BJ (cell line): ENCODE data around the gene SERPINA7. TPM values are rescaled to one million over a fixed set of nuclear protein-coding genes. Genes with fewer than 3 reads are reported as not detected.
"Not testable (repeated sequence)": the region's sequence is repeated elsewhere in the genome, so short reads cannot be mapped to it uniquely, and the experiment has no call there.

Experiments used
- CTCF ChIA-PET: fragments of 350-600 bp; formaldehyde crosslinking; extraction: SDS; loops from one replicate; lab custom pipeline; 2021; ENCODE audit warnings: antibody characterized with exemption, inconsistent platforms; lab: Yijun Ruan, JAX
- POLR2A ChIA-PET: fragments of 300-600 bp; sonication (Branson Sonifier 250); formaldehyde crosslinking; extraction: SDS; loops from one replicate; lab custom pipeline; 2021; ENCODE audit warnings: antibody characterized with exemption; lab: Charles Lee
- DNase-seq: peaks from one replicate; pipeline ENCODE4 v3.0.0-alpha.2; 2011; ENCODE audit warnings: low read depth
- H3K27me3 ChIP-seq: 2 replicates; pipeline ENCODE4 v1.6.0; 2011; ENCODE audit warnings: low read length; ENCODE audit not compliant: control insufficient read depth, insufficient read depth
- H3K36me3 ChIP-seq: 2 replicates; pipeline ENCODE4 v1.5.1; 2011; ENCODE audit warnings: low read length; ENCODE audit not compliant: control insufficient read depth, insufficient read depth
- H3K4me3 ChIP-seq: 2 replicates; pipeline ENCODE4 v1.5.1; 2011; ENCODE audit warnings: low read depth, mild to moderate bottlenecking, control low read depth, low read length
- CTCF ChIP-seq: IDR thresholded peaks from 2 replicates; pipeline ENCODE4 v1.5.1; 2011; ENCODE audit warnings: low read depth, mild to moderate bottlenecking, control low read depth, inconsistent platforms, low read length, moderate library complexity; ENCODE audit not compliant: insufficient read depth
- polyA plus RNA-seq: library from polyadenylated mRNA; depleted of rRNA; stranded (reverse); fragments of >200 nt; gene quantifications from 2 replicates; pipeline ENCODE4 v1.2.3, GENCODE V29; 2011

Gene SERPINA7
- polyA plus RNA-seq, 1 experiment: not detected

GRCh38 chrX:106022238-106022637, 16.3 kb downstream of the SERPINA7 start:
- POLR2A ChIA-PET: no interaction called here
- no peak for TF ChIP-seq CTCF

GRCh38 chrX:106014119-106014775, 24.3 kb downstream of the SERPINA7 start:
- no peak for TF ChIP-seq CTCF

More at GRCh38 chrX:106022238-106022637, 16.3 kb downstream of the SERPINA7 start:
- CTCF ChIA-PET: no interaction called here
- no peak for DNase-seq
- Histone ChIP-seq H3K27me3 (no peaks in the 10 kb centered on the region), H3K4me3 (no peak overlapping the region), H3K36me3 (no peaks in the 10 kb centered on the region)

GRCh38 chrX:106009145-106009544, 29.4 kb downstream of the SERPINA7 start:
- Histone ChIP-seq H3K27me3 (no peaks in the 10 kb centered on the region), H3K4me3 (no peak overlapping the region), H3K36me3 (no peaks in the 10 kb centered on the region)
- CTCF ChIA-PET: no interaction called here
- no peak for TF ChIP-seq CTCF
- DNase-seq: no peak
- POLR2A ChIA-PET: no interaction called here

More at GRCh38 chrX:106014119-106014775, 24.3 kb downstream of the SERPINA7 start:
- H3K4me3 ChIP-seq: no peak overlapping the region
- no peak for DNase-seq
- POLR2A ChIA-PET: no interaction called here
- no peaks in the 10 kb centered on the region for H3K36me3 ChIP-seq
- CTCF ChIA-PET: no interaction called here
- H3K27me3 ChIP-seq: no peaks in the 10 kb centered on the region

GRCh38 chrX:106007815-106008214, 30.7 kb downstream of the SERPINA7 start:
- POLR2A ChIA-PET: no interaction called here
- no peak for TF ChIP-seq CTCF
- CTCF ChIA-PET: no interaction called here
- Histone ChIP-seq H3K27me3 (no peaks in the 10 kb centered on the region), H3K4me3 (no peak overlapping the region), H3K36me3 (no peaks in the 10 kb centered on the region)
- DNase-seq: no peak

- DNase-seq: no peak
- no peak for TF ChIP-seq CTCF
- no peaks in the 10 kb centered on the region for H3K36me3 ChIP-seq
- H3K27me3 ChIP-seq: no peaks in the 10 kb centered on the region
- H3K4me3 ChIP-seq: no peak overlapping the region
- CTCF ChIA-PET: no interaction called here
- POLR2A ChIA-PET: no interaction called here
Measured at GRCh38 chrX:106005684-106006083, 32.8 kb downstream of the SERPINA7 start.

- H3K4me3 ChIP-seq, CTCF ChIA-PET, DNase-seq, H3K27me3 ChIP-seq, H3K36me3 ChIP-seq, POLR2A ChIA-PET: not testable (repeated sequence)
Measured at GRCh38 chrX:106000609-106001008, 37.9 kb downstream of the SERPINA7 start.
